ENCODE results near the gene PARP4.
A peak's percentile ranks its signal among the peaks of the same experiment; 100 is the strongest.
"Not testable (repeated sequence)": the region's sequence is repeated elsewhere in the genome, so short reads cannot be mapped to it uniquely, and the experiment has no call there.

Gene PARP4

GRCh38 chr13:24516919-24517318 lies 4.3 kb upstream of the PARP4 start:
- CTCF ChIA-PET: interaction anchor here (0.9 kb wide), 1 partner anchor 22 kb away, joined by 3 read pairs; no protein-coding TSS in a partner anchor
- POLR2A ChIA-PET: no interaction called here
- TF ChIP-seq, protein P1, sequence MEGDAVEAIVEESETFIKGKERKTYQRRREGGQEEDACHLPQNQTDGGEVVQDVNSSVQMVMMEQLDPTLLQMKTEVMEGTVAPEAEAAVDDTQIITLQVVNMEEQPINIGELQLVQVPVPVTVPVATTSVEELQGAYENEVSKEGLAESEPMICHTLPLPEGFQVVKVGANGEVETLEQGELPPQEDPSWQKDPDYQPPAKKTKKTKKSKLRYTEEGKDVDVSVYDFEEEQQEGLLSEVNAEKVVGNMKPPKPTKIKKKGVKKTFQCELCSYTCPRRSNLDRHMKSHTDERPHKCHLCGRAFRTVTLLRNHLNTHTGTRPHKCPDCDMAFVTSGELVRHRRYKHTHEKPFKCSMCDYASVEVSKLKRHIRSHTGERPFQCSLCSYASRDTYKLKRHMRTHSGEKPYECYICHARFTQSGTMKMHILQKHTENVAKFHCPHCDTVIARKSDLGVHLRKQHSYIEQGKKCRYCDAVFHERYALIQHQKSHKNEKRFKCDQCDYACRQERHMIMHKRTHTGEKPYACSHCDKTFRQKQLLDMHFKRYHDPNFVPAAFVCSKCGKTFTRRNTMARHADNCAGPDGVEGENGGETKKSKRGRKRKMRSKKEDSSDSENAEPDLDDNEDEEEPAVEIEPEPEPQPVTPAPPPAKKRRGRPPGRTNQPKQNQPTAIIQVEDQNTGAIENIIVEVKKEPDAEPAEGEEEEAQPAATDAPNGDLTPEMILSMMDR (IDR thresholded peaks at IDR 0.05; ENCODE audit: control extremely low read depth, extremely low read depth, low read depth, missing control alignments): no peak
- no peak for DNase-seq (ENCODE audit: extremely low spot score)

DNA sequence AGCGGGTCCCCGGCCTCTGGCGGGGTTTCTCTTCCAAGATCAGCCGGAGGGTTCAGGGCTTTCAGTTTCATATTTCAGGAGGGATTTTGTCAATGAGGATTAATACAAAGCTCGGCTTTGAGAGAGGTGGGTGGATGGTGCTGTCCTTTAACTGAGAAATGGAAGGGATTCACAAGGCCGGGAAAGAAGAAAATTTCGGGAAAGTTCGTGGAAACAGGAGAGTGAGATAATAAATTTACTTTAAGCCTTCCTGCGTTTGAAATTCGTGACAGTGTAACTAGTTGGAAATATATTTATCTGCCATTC lies 283 bp upstream of the PARP4 start:
- DNase-seq (ENCODE audit: extremely low spot score): no peak
- CTCF ChIA-PET: no interaction called here
- TF ChIP-seq, protein P1 (IDR thresholded peaks at IDR 0.05; ENCODE audit: control extremely low read depth, extremely low read depth, low read depth, missing control alignments): no peak
- POLR2A ChIA-PET: no interaction called here

- ChIA-PET CTCF (interaction anchor here (1.2 to 1.7 kb wide), 4 partner anchors 8 to 18 kb away, joined by 3 to 5 read pairs (median 3); no protein-coding TSS in a partner anchor), POLR2A (no interaction called here)
- no peak for DNase-seq (ENCODE audit: extremely low spot score)
- TF ChIP-seq, protein P1 (IDR thresholded peaks at IDR 0.05; ENCODE audit: control extremely low read depth, extremely low read depth, low read depth, missing control alignments): no peak
Observed at GRCh38 chr13:24511816-24512196, 772 bp downstream of the PARP4 start.

GRCh38 chr13:24511019-24511815 lies 1.4 kb downstream of the PARP4 start:
- POLR2A ChIA-PET: no interaction called here
- CTCF ChIA-PET: interaction anchor here (1.2 to 1.7 kb wide), 5 partner anchors 8 to 485 kb away, joined by 3 to 5 read pairs (median 3); no protein-coding TSS in a partner anchor
- TF ChIP-seq, protein P1 (IDR thresholded peaks at IDR 0.05; ENCODE audit: control extremely low read depth, extremely low read depth, low read depth, missing control alignments): no peak
- DNase-seq (ENCODE audit: extremely low spot score): peak; percentile 71

GRCh38 chr13:24506698-24507335 lies 5.8 kb downstream of the PARP4 start:
- TF ChIP-seq, protein P1 (IDR thresholded peaks at IDR 0.05; ENCODE audit: control extremely low read depth, extremely low read depth, low read depth, missing control alignments): no peak
- CTCF ChIA-PET: interaction anchor here (0.7 to 1.5 kb wide), 3 partner anchors 46 to 278 kb away, joined by 3 read pairs; no protein-coding TSS in a partner anchor
- POLR2A ChIA-PET: no interaction called here
- DNase-seq (ENCODE audit: extremely low spot score): no peak

GRCh38 chr13:24506283-24506682 lies 6.3 kb downstream of the PARP4 start:
- CTCF ChIA-PET: interaction anchor here (0.7 to 1.5 kb wide), 2 partner anchors 182 to 278 kb away, joined by 3 read pairs; no protein-coding TSS in a partner anchor
- POLR2A ChIA-PET; DNase-seq (ENCODE audit: extremely low spot score): not testable (repeated sequence)

- TF ChIP-seq, protein P1 (IDR thresholded peaks at IDR 0.05; ENCODE audit: control extremely low read depth, extremely low read depth, low read depth, missing control alignments): no peak
- ChIA-PET POLR2A (no interaction called here), CTCF (interaction anchor here (1.5 kb wide), 1 partner anchor 277 kb away, joined by 3 read pairs; no protein-coding TSS in a partner anchor)
- no peak for DNase-seq (ENCODE audit: extremely low spot score)
Observed at GRCh38 chr13:24505756-24506155, 6.8 kb downstream of the PARP4 start.
